SH-SY5Y (cell line): ENCODE results near the gene VAV2.

Experiments
- GATA2 ChIP-seq: IDR thresholded peaks from 2 replicates; pipeline ENCODE4 v1.6.1; 2011; ENCODE audit warnings: mild to moderate bottlenecking, low read depth, low read length
- GATA3 ChIP-seq: IDR thresholded peaks from 2 replicates; pipeline ENCODE4 v1.6.1; 2011; ENCODE audit warnings: low read depth, mild to moderate bottlenecking, low read length, moderate library complexity

DNA sequence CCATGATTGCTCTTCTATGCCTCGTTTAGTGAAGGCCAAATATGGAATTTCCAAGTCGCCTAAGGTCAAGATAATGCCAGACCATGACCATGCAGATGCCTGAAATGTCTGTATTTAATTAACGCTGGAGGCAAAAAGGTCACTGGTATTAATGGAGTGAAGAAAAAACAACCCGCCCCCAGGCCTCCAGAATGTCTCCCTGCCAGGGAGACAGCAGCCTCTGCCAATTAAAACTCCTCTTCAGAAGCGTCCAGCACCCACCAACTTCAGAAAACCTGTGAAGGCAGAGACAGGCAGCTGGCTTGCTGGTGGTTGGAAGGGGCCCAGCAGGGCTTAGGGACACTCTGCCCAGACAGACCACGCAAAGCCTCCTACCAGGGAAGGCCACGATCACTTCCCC lies 94.4 kb downstream of the VAV2 start:
- no peak for TF ChIP-seq GATA2
- no peak for TF ChIP-seq GATA3
